Left lobe of liver (tissue), 2 donors: ENCODE data around the gene KCTD2. TPM values are rescaled to one million over a fixed set of nuclear protein-coding genes. Genes with fewer than 3 reads are reported as not detected.

Experiments
- ATAC-seq: fragments of 200-7000 bp; cut with Tn5 transposase; one replicate; pipeline ENCODE4 v1.9.1; 2020; ENCODE audit warnings: mild to moderate bottlenecking, moderate library complexity
- DNase-seq: peaks from one replicate; pipeline ENCODE4 v3.0.0-alpha.2; 2020; ENCODE audit warnings: low spot score
- total RNA-seq: library from RNA; stranded (reverse); gene quantifications from one replicate; pipeline ENCODE4 v1.2.1, GENCODE V29; 2021
- donor health status: DM: no; HTN: no; CAD: no; lungs with moderate emphysema.
- donor health status: DM: no; HTN: yes; CAD: no.

KCTD2 gene
- total RNA-seq, 1 donor from 2014 or later: 7.0 TPM

DNA sequence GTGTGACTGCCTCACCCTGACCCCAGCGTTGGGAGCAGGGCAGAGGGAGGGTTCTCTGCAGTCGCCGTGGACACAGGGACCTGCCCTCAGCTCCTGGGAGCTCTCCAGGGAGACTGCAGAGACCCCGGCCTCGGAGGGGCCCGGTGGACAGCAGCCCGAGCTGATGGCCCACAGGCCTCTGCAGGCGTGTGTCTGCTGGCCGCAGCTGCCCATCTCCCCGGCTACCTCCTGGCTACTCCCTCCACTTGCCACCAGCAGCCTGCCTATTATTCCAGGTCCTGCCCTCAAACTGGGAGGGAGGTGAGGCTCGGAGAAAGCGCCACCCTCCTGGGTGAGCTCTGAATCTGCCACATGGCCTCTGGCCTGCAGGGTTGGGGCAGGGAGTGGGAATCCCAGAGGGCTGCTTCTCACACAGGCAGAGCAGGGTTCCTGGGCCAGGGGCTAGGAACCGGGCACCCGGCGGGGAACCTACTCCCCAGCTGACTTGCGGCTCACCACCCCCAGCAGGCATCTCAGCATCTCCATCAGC is 47.9 kb downstream of the KCTD2 start:
- DNase-seq: no peak
- no peak for ATAC-seq

GRCh38 chr17:75096082-75096625 is 49.1 kb downstream of the KCTD2 start:
- no peak for DNase-seq
- peak; percentile 65 for ATAC-seq

- ATAC-seq (no peak), DNase-seq (no peak)
Measured at GRCh38 chr17:75097865-75098264, 50.8 kb downstream of the KCTD2 start.

GRCh38 chr17:75098861-75099260 is 51.8 kb downstream of the KCTD2 start:
- DNase-seq (no peak), ATAC-seq (no peak)

DNA sequence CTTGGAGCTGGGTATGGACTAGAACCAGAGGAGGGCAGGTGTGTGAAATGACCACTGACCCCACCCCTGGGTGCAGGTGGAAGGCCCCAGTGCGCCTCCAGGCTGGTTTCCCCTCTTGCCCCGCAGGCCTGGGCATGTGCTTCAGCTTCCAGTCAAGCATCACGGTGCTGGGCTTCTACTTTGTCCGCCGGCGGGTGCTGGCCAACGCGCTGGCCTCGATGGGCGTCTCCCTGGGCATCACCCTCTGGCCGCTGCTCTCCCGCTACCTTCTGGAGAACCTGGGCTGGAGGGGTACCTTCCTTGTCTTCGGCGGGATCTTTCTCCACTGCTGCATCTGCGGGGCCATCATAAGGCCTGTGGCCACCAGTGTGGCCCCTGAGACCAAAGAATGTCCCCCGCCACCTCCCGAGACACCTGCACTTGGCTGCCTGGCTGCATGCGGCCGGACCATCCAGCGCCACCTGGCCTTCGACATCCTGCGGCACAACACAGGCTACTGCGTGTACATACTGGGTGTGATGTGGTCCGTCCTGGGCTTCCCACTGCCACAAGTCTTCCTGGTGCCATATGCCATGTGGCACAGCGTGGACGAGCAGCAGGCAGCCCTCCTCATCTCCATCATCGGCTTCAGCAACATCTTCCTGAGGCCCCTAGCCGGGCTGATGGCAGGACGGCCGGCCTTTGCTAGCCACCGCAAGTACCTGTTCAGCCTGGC is 53.0 kb downstream of the KCTD2 start:
- ATAC-seq: no peak

DNA sequence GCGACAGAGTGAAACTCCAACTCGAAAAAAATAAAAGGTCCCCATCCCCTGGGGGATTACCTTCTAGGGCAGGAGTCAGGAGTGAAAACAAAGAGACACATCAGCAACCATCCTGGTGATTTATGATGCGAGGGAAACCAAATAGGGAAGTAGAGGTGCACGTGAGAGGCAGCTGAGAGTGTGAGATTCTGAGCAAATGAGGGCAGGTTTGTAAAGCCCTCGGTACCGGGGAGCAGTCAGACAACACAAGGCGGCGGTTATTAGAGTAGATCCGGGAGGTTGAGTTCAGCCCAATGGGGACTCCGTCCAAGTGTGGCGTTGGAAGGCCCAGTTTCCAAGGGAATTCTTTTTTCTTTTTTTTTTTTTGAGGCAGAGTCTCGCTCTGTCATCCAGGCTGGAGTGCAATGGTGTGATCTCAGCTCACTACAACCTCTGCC is 55.4 kb downstream of the KCTD2 start:
- DNase-seq (no peak), ATAC-seq (no peak)

More for the DNA sequence above, 53.0 kb downstream of the KCTD2 start:
- DNase-seq: no peak

DNA sequence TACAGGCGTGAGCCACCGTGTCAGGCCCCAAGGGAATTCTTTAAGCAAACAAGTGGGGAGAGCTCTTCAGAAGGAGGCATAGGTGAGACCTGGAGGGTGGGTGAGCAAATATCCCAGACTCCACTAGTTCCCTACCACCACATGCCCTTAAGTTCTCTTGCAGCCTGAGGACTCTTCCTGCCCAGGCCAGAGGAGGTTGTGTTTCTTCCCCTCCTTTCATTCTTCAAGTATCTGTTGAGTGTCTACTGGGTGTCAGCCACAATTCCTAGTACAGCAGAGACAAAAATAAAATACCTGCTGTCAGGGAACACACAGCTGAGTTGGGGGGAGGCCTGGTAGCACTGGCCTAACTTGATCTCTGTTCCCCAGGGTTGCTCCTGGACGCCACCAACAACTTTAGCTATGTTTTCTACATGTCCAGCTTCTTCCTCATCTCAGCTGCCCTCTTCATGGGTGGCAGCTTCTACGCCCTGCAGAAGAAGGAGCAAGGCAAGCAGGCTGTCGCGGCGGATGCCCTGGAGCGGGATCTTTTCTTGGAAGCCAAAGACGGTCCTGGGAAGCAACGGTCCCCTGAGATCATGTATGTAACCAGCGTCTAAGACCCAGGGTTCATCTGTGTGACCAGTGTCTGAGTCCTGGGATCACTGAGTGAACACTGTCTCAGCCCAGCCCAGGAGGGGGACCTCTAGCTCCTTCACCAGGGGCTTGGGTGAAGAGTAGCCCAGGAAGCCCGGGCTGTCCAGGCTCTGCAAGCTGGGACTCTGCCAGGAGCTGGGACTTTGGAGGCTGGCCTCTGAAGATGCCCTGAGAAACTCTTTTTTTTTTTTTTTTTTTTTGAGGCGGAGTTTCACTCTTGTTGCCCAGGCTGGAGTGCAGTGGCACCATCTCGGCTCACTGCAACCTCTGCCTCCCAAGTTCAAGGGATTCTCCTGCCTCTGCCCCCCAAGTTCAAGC is 56.9 kb downstream of the KCTD2 start:
- no peak for DNase-seq

DNA sequence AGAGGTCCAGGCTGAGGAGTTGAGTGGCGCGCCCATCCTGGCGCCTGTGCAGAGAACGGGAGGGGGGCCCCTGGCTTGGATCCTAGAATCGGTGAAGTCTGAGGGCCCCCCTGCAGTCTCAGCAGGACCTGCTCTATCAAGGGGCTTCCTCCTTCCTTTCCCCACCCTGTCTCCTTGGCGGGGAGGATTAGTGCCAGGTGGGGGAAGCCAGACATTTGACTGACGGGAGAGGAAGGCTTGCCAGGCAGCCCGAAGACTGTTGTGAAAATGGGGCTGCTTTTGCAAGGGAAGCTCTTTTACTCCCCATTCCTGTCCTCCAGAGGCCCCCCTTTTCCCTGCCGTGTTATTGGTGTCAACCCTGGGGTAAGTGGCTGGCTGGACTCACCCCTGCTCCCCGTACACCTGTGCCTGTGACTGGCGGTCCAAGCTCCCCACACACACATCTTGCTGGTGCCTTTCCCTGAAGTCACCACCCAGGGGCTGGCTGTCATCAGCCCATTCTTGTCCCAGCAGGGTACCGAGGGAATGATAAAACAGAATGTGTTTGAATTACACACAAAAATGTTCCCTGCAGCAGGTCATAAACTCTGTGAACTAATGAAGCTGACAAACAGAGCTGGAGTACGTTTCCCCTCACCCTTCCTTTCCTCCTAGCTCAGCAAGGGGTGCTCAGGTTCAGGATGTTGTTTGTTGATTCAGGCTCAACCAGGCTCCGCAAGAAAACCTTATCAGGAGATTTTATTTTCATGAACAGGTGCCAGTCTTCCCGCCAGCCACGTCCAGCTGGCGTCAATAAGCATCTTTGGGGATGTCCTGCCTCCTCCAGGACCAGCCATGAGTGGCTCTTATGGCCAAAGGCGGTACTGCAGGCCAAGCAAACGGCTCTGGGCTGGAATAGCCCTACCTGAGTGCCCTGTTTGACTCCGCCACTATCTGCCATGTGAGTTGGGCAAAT is 58.4 kb downstream of the KCTD2 start:
- DNase-seq (no peak), ATAC-seq (peak; percentile 75)

More for the DNA sequence above, 56.9 kb downstream of the KCTD2 start:
- ATAC-seq: no peak

DNA sequence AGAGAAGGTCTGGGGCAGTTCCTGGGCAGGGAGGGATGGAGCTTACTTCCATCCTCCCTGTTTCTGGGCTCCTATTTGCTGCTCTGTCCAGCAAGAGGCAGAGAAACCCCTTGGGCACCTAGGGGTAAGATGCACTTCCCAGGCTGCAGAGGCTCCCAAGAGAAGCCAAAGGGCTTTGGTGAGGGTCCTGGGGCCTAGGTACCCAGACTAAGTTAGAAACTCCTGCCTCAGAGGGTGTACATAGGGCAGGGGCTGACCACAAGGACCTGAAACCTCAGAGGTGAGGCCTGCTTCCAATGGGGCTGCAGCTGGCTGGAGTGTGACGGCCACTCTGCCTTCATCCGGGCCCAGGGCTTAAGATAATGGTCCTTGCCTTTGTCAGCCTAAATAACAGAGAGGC is 61.2 kb downstream of the KCTD2 start:
- DNase-seq (no peak), ATAC-seq (no peak)

DNA sequence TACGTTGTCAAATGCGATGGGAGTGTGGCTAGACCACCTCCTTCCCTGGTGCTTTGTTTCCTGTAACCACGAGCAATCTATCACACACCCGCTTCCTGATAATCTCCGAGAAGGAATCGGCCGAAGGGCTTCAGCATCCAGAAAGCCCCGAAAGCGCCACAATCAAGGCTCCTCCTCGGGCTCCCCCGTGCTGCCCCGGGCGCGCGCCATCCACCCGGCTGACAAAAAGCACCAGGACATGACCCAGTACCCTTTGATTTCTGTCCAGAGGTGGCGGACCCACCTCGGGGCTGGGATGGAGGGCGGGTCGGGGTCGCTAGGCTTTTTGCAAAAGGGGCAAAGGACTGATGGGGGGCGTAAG is 62.0 kb downstream of the KCTD2 start:
- no peak for DNase-seq
- no peak for ATAC-seq

DNA sequence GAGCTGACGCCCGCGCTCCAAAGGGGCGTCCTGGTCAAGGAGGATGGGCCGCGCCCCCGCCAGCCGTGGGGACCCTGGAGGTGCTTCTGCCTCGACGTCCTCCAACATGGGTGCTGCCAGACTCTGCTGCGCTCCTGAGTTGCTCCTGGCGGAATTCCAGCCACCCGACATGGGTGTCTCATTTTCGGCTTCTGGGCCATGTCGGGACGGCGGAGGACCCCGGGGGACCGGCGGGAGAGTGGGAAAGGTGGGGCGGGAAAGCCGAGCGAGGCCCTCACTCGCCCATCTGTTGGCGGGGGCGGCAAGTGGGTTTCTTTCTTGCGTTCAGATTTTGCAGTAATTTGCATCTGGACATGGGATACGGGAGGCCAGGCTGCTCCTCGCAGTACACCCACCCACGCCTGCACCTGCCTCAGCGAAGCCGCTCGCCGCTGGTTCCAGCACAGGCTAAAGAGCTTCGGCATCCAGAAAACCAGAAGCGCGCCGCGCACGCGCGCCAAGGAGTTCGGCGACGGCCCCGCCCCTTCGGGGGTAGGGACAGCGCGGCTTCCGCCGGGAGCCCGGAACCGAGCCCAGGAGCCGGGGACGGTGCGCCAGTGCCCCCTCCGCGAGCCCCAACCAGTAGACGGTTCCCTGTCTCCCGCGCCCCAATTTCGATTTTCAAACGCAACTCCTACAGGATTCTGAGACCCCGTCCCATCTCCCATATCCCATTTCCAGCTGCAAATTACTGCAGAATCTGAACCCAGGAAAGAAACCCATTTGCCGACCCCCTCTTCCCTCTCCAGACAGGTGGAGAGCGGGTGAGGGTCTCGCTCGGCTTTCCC is 62.6 kb downstream of the KCTD2 start, which contains the start of gene ARMC7:
ARMC7 (plus strand) TSS at position 563 of the 827 bp plus-strand sequence. CDS start 320 bp downstream, outside the sequence.
- DNase-seq: peak; percentile 93
- ATAC-seq: peak; percentile 88

- peak; percentile 15 for ATAC-seq
- no peak for DNase-seq
Measured at GRCh38 chr17:75110234-75110937, 63.4 kb downstream of the KCTD2 start.

DNA sequence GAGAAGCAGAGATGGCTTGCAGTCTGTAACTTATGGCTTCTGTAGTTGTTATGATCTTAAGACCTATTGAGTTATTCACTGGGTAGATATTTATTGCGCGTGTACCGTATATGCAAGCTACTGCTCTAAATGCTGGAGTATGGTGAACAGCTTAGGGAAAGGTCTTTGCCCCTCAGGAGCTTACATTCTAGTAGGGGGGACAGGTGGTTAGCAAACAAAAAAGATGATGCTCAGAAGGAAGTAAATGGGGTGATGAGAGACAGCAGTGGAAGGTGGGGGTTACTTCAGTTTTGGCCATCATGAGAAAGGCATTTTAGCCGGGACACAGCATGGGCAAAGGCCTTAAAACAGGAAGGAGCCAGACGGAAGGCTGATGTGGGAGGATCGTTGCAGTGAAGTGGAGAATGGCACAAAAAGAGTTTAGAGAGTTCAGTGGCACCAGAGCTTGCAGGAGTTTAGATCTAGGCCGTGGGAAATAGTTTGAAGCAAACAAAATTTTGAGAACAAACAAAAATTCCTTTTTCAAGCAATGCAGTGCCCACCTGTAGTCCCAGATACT is 64.8 kb downstream of the KCTD2 start:
- ATAC-seq: no peak
- DNase-seq: no peak

DNA sequence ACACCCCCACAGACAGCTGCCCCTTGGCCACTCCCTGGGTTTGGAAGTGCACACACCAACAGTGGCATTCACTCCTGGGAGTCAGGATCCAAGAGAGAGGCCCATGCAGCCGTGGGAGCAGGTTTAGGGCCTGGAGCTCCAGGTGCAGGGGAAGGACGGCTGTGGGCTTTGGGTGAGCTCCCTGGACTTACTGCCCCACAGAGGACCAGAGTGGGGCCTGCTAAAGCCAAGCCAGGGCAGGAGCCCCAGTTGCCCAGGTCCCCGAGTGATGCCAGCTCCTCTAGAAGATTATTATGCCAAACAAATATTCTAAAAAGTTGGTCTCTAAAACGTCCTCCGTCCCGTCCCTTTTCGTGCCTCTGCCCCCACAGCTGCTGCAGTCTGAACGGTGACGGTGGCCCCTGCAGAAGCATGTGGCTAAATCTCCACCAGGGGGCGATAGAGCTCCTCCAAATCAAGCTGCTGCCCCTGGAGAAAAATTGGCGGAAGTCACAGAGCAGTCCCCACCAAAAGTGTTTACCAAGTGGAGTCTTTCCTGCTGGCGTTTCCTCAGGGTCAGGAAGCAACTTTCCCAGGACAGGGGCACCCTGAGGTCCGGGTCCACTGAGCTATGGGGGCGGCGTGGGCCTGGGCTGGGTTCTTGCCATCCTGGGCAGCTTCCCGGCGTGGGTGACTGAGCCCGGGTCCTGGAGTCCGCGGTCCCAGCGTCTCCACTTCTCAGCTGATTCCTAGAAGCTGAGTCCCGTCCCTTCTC is 67.0 kb downstream of the KCTD2 start:
- peak; percentile 85 for ATAC-seq
- DNase-seq: peak; percentile 86

GRCh38 chr17:75114552-75115314 is 67.7 kb downstream of the KCTD2 start:
- no peak for ATAC-seq
- DNase-seq: no peak
